GM18520 (cell line): ENCODE results near the gene RTCB.

ENCODE experiments used
- ATAC-seq: cut with Tn5 transposase; IDR thresholded peaks from one replicate; pipeline ENCODE4 v1.9.1; 2021; ENCODE audit not compliant: unreplicated experiment

RTCB gene

GRCh38 chr22:32340411-32340810 lies 71.6 kb downstream of the RTCB start:
- ATAC-seq, result no peak

- no peak for ATAC-seq
Measured at GRCh38 chr22:32339190-32340012, 72.6 kb downstream of the RTCB start.

DNA sequence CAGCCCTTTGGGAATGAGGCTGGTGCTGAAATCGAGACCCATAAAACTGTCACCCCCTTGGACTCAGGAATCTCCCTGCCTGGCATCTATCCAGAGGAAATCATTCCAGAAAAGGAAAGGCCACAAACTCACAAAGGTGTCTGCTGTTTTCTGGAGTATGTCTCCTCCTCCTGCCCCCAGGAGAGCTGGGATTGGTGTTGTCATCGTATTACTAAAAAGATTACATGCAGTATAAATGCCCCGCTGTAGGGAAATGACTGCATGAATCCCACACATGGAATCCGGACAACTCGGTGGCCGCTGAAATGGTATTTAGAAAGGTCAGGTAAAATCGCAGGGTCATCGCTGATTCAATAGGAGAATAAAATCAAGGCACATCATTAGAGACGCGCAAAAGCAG lies 73.3 kb downstream of the RTCB start:
- no peak for ATAC-seq
